OCI-LY1 (cell line): Measurements from ENCODE around the gene MAGEA11.
"Not testable (repeated sequence)": the region's sequence is repeated elsewhere in the genome, so short reads cannot be mapped to it uniquely, and the experiment has no call there.

Experiments used
- EZH2 ChIP-seq: fragments of 200-600 bp; sonication (generic), shearing (Covaris generic); IDR thresholded peaks from 2 replicates; pipeline ENCODE4 v1.8.0; 2017; ENCODE audit warnings: borderline replicate concordance, mixed run types, mild to moderate bottlenecking, antibody characterized with exemption, low read length, moderate library complexity, mixed read lengths
- TF ChIP-seq, protein P1 (sequence below): fragments of 200-600 bp; sonication (generic), shearing (Covaris generic); IDR thresholded peaks from 2 replicates; pipeline ENCODE4 v1.5.1; 2017; ENCODE audit warnings: mild to moderate bottlenecking, antibody characterized with exemption, low read length, moderate library complexity, mixed read lengths

GRCh38 chrX:149723583-149724118 is 11.8 kb downstream of the MAGEA11 start:
- TF ChIP-seq, protein P1, sequence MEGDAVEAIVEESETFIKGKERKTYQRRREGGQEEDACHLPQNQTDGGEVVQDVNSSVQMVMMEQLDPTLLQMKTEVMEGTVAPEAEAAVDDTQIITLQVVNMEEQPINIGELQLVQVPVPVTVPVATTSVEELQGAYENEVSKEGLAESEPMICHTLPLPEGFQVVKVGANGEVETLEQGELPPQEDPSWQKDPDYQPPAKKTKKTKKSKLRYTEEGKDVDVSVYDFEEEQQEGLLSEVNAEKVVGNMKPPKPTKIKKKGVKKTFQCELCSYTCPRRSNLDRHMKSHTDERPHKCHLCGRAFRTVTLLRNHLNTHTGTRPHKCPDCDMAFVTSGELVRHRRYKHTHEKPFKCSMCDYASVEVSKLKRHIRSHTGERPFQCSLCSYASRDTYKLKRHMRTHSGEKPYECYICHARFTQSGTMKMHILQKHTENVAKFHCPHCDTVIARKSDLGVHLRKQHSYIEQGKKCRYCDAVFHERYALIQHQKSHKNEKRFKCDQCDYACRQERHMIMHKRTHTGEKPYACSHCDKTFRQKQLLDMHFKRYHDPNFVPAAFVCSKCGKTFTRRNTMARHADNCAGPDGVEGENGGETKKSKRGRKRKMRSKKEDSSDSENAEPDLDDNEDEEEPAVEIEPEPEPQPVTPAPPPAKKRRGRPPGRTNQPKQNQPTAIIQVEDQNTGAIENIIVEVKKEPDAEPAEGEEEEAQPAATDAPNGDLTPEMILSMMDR: not testable (repeated sequence)
- not testable (repeated sequence) for TF ChIP-seq EZH2
